Hippocampal formation (tissue), 2 donors: Measurements from ENCODE around the gene SPRED3.

Experiments used
- DNase-seq, 2 donors: peaks; one replicate each; lab custom pipeline; 2025; lab: John Stamatoyannopoulos, UW

The SPRED3 gene

GRCh38 chr19:38371081-38371480 lies 17.4 kb upstream of the SPRED3 start:
- no peak for DNase-seq

GRCh38 chr19:38373907-38374331 lies 14.6 kb upstream of the SPRED3 start:
- no peak for DNase-seq

DNA sequence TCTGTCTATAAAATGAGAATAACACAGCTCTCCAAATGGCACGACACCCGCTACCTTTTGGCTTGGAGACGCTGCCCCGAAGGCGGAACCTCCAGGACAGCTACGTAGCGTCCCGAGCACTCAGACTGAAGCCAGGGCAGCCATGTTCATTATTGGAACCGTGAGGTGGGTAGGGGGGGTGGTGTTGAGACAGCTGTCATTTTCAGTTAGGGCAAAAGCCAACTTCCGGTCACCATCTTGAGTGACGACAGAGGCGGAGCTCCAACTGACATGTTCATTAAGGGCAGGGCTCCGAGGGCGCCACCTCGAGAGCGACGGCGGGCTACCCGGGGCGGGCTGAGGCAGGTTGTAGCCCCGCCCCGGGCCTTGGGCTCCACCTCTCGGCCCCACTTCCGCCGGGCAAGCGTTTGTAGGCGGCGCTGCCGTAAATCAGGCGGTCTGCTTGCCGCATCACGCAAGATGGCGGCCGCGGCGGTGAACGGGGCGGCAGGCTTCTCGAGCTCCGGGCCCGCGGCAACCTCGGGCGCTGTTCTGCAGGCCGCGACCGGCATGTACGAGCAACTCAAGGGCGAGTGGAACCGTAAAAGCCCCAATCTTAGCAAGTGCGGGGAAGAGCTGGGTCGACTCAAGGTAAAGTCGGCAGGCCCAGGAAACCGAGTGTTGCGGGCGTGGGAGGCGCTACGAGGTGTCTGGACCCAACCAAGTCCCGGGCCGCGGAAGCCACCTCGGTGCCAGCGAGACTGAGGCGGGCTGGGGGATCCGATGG lies 14.0 kb upstream of the SPRED3 start, which contains the start of gene PSMD8:
Gene PSMD8 (plus strand): TSS at position 240 of the 766 bp plus-strand sequence. CDS start 31 bp downstream, at position 271.
- peak; percentile 99 to 100 for DNase-seq

- DNase-seq: no peak
These were observed 13.4 kb upstream of the SPRED3 start for GRCh38 chr19:38375098-38375493.

GRCh38 chr19:38375748-38376147 lies 12.7 kb upstream of the SPRED3 start:
- DNase-seq: no peak

GRCh38 chr19:38376576-38376975 lies 11.9 kb upstream of the SPRED3 start:
- DNase-seq: no peak

DNA sequence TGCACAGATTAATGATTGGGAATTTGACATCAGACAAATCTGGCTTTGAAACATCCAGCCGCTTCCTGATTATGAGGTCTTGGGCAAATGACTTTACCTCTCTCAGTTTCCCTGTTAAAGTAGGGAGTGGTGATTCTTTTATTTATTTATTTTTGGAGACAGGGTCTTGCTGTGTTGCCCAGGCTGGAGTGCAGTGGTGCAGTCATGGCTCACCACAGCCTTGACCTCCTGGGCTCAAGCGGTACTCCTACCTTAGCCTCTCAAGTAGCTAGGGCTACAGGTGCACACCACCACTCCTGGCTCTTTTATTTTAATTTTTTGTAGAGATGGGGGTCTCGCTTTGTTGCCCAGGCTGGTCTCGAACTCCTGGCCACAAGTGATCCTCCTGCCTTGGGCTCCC lies 11.4 kb upstream of the SPRED3 start:
- DNase-seq: no peak

DNA sequence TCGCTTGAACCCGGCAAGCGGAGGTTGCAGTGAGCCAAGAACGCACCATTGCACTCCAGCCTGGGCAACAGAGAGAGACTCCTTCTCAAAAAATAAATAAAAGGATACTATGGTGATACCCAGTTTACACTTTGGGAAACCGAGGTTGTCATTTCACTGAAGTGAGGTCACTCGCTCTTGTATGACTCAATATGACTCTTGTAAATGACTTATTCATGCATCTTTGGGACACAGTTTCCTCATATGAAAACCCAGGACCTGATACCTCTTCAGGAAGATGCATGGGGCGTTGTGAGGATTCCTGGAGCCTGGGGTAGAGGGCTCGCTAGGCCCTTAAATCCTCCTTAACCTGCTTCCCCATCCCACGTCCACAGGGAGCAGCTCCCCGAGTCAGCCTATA lies 9.6 kb upstream of the SPRED3 start:
- no peak for DNase-seq

DNA sequence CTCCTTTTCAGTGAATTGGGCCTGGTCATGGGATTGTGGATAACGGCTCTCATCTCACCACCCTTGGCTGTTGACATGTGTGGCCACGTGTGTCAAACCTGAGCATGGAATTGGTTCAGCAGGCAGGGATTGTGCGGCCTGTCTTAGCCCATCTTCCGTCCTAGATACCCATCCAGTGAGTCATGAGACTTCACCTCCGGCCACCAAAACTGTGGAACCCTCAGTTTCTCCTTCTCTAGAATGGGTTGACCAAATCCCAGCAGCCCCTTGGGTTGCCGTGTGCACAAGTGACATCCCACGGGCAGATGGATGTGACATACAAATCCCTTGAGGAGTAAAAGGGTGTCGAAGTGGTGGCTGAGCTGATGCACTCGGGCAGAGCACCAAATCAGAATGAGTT lies 7.4 kb upstream of the SPRED3 start:
- DNase-seq: no peak

DNA sequence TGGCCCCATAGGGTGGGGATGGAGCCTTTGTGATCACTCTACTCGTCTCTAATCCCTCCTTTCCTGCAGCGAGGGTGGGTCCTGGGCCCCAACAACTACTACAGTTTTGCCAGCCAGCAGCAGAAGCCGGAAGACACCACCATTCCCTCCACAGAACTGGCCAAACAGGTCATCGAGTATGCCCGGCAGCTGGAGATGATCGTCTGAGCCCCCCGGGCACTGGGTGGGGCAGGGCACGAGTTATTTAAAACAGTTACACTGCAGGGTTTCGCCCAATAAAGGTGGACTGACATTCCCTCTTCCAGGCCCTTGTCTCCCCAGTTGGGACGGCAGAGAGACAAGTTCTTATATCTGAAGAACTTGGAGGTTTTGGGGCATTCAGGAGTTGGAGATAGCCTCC lies 5.3 kb upstream of the SPRED3 start:
- DNase-seq: no peak

DNA sequence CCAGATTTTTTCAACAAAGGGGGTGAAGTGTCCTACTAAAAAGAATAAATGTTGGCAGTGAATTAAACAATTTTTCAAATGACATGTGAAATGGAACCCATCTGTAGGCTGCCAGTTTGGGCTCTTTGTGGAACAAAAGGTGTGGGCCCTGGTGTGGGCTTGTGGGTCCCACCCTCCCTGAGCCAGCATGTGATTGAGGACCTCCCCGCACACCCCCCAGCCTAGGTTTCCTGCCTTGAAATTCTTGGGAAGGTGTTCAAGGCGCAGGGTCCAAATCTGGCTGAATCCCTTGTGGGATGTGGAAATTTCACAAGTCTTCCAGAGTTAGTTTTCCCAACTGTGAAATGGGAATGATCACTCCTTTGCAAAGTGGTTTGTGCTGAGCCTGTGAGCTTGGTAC lies 4.8 kb upstream of the SPRED3 start:
- DNase-seq: no peak

GRCh38 chr19:38384209-38385027 lies 4.1 kb upstream of the SPRED3 start:
- no peak for DNase-seq

- no peak for DNase-seq
These were observed 3.3 kb upstream of the SPRED3 start for GRCh38 chr19:38385057-38385803.

DNA sequence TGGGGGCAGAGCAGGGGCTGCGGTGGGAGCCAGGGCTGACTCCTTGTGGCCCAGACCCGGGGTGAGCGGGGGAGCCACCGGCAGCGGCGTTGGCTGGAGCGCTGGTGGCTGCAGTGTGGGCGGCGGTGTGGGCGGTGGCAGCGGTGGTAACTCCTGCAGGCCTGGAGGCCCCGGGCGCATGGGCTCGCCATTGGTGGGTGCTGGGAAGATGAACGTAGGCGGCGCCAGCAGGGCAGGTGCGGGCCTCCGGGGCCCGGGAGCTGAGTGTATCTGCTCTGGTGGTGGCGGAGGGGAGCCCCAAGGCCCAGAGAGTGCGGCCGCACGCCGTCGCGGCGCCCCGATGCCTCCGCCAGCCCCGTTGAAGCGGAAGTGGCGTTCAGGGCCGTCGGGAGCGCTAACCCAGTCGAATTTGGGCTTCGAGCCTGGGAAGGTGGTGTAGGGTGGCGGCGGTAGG lies 2.7 kb upstream of the SPRED3 start:
- no peak for DNase-seq

DNA sequence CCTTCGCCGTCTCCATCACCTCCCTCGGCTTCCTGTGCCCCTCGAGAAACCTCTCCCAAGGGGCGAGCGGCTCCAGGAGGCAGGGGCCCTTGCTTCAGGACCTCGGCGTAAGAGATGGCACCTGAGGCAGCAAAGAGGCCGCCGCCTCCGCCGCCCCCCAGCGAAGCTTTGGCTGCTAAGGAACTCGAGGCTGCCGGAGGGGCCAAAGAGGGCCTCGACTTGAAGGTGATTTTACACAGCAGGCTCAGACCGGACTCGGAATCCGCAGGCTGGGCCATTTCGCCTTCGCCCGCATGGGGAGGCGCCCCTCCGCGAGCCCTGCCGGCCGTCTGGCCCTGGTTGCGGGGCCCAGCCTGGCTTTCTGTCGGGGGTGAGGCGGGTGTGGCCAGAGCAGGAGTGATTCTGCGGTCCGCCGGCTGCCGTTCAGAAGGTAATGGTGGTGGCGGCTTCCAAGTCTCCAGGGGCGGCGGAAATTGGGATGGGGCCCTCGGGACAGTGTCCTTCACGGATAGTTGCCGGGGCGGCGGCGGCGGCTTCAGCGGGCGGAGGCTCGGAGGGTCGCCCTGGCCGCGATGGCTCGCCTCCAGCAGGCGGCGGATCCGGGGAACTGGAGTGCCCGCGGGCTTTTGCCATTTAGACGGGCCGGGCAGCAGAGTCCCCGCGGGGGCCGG lies 2.1 kb upstream of the SPRED3 start:
- DNase-seq: no peak

DNA sequence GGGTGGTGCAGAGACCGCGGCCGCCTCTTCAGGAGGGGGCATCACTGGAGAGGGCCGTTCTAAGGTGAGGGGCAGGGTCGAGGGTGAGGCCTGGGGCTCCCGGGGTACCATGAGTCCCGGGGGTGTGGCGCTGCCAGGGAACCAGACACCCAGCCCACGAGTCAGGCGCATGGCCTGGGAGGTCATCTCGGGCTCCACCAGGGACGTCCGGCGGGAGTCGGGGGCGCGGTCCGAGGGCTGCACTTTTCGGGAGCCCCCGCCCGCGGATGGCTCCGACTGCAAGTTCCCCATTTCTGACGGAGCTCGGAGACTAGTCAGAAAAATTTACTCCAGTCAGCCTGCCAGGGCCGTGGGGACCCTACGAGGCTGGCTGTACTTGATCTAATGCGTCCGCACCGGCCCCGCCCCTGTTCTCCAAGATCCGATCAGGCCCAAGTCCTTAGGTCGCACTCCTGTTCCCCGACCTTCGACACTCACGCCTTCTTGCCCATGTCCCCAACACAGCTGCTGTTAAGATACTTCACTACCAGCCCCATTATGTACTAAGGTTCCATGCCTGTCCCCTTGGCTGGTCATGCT lies 1.4 kb upstream of the SPRED3 start:
- DNase-seq: no peak

DNA sequence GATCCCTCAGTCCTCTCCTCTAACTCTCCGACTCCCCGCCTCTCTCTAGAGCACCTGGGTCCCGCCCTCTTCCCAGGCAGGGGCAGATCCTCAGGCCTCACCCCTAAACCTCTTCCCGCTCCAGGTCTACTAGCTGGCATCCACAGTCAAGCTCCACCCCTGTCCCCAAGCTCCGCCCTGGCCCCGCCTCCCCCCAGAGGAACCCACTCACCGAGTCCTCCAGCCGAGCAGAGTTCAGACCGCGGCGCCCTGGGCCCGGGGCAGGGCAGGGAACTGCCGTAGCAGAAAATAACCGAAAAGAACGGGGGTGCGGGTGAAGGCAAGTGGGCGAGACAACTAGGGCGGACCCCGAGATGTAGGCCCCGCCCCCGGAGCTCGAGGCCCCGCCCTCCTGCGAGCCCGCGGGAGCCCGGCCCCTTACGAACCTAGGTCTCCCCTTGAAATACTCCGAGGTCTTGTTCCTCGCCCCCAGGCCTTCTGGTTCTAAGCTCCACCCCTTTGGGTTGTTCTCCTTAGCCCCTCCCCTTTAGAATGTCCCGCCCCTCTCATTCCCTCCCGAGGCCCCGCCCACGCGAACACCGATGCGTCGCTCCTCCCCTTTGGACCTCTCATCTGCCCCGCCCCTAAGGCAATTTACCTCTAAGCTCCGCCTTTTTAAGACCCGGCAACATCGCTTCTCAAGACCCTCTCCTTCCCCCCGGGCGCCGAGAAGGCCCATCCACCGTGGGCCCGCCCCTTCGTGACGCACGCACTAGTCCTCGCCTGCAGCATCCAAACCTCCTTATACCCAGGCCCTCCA lies 748 bp upstream of the SPRED3 start, which contains the start of gene GGN:
Gene GGN (minus strand): TSS at position 485 of the 799 bp plus-strand sequence. CDS start 773 bp downstream, outside the sequence.
- peak; percentile 30 to 70 for DNase-seq

DNA sequence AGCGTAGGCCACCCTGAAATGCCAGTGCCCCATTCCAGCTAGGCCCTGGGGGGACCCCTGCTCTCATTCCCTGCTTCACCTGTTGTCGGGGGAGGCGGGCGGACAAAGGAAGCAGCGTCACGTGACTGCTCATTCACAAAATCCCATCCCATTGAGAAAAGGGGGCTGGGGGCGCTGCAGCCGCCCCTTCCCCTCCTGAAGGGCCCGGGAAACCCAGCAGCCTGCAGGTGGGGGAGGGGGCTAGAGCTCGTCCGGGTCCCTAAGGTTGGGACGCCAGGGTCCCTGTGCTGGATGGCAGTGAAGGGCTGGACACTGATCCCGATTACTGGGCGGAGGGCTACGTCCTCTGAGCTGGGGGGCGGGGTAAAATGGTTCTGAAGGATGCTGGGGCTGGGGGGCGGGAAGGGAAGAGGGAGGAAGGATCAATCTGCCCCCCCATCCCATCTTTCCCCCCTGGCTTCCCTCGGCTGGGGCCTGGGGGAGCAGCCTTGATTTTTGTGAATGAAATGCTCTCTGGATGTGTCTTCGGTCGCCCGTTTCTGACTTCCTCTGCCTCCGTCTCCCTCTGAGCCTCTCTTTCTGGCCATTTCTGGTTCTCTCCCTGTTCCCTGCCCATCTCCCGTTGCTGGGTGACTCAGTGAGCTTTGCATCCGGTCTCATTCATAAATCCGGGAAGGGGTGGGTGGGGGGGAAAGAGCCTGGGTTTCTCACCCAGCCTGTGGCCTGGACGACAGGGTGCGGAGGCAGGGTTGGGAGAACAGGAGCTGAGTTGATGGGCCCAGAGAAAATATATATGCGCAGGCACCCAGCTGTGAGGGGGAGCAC lies 816 bp downstream of the SPRED3 start:
- no peak for DNase-seq
